Hematopoietic multipotent progenitor cell treated with erythropoietin and hydrocortisone succinate and interleukin-3 and kit ligand, for 6 days (in vitro differentiated cells): Measurements from ENCODE around the gene MYBL2.

Experiments used
- DNase-seq: peaks from one replicate; pipeline ENCODE4 v3.0.0-alpha.2; 2015

MYBL2 gene

DNA sequence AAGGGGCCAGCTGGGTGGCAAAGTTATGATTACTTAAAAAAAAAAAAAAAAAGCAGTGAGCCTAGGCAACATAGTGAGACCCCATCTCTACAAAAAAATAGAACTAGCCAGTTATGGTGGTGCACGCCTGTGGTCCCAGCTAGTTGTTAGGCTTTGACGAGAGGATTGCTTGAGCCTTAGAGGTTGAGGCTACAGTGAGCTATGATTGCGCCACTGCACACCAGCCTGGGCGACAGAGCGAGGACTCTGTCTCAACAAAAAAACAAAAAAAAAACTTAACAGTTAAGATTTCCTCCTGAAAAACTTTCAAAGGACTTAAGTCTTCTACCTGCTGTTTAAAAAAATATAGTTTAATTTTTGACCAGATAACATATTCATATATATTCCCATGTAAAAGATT lies 57.5 kb downstream of the MYBL2 start:
- peak; percentile 28 for DNase-seq

DNA sequence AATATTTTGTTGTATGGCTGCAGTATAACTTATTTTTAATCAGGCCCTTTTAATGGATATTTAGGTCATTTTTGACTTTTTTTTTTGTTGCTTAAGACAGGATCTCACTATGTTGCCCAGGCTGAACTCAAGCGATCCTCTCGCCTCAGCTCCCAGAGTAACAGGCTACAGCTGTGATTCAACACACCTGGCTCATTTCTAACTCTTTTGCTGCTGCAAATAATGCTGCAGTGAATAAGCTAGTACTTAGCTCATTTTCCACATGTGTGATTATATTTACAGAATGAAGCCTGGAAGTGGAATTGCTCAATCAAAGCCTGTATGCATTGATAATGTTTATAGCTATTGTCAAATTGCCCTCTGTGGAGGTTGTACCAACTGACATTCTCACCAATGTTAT lies 58.8 kb downstream of the MYBL2 start:
- DNase-seq, result no peak

DNA sequence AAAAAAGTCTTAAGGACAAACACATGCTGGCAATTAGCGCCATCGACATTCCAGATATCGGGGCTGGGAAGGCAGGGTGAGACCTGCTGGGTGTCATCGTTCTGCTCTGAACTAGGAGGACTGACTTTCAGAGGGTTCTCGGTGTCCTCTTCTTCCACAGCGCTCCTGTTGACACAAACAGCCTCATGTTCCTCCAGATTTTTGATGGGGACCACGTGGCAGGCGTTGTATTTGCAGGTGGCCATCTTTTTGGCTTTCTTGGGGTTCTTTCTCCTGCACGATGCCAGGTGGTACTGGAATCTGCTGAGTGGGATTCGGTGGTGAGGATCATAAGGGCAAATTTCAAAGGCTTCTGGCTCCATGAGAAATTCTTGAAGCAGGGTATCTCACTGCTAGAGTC lies 59.4 kb downstream of the MYBL2 start:
- DNase-seq, result no peak

DNA sequence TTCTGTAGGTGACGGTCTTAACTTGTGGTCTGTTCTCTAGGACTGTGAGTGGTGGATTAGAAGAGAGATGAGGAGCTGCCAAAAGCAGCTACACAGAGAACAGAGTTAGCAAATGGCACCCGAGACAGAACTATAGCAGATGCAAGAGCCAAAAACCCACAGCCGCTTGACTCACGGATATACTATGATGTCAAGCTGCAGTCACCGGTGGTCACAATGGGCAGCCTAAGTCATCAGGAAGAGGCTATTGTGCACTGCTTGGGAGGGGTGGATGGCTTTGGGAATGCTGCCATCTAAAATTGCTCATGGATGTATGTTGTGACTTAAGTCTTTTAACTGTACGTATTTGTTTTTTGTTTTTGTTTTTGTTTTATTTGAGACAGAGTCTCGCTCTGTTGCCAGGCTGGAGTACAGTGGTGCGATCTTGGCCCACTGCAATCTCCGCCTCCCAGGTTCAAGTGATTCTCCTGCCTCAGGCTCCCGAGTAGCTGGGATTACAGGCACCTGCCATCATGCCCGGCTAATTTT lies 60.0 kb downstream of the MYBL2 start, which contains the start of gene GTSF1L:
Gene GTSF1L (minus strand): TSS at position 192 of the 528 bp plus-strand sequence. CDS start 308 bp downstream, outside the sequence.
- no peak for DNase-seq

DNA sequence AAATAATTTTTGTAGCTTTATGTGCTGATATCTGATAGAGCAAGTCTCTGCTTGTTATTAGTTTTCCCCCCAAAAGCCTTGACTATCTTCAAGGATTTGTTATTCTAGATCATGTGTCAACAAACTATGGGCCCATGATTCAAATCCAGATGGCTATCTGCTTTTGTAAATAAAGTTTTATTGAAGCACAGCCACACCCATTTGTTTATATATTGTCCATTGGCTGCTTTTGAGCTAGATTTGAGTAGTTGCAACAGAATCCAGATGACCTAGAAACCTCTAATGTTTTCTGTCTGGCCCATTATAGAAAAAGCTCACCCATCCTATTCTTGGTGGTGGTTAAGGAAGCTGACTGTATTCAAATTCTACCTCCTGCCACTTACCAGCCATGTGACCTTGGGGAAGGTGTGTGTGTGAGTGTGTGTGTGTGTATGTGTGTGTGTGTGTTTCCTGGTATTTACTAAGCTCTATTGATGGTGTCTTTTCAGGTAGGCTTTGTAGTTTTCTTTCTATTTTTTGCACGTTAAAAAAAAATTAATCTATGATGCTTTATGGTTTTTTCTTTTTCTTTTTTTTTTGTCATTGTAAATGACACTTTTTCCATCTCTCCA lies 61.2 kb downstream of the MYBL2 start:
- no peak for DNase-seq

DNA sequence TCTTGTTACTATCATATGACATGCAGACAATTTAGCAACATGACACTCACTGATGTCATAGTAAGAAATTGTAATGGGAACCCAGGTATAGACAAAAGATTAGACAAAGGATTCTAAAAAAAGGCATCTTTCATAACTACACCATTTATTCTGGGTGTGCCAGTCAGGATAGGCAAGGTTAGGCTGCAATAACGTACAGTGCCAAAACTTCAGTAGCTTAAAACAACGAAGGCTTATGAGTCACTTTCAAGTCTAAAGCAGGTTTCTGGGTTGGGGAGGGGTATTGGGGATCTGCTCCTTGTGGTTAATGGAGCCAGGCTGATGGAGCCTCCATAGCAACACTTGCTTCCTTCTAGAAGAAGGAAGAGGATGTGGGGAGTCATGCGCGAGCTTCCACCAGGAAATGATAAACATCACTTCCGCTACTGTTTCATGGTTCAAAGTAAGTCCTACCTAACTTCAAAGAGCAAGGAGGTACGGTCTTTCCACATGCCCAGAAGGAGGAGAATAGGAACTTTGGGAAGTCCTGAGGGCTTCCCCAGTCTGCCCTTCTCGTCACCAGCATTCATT lies 61.9 kb downstream of the MYBL2 start:
- DNase-seq, result no peak

DNA sequence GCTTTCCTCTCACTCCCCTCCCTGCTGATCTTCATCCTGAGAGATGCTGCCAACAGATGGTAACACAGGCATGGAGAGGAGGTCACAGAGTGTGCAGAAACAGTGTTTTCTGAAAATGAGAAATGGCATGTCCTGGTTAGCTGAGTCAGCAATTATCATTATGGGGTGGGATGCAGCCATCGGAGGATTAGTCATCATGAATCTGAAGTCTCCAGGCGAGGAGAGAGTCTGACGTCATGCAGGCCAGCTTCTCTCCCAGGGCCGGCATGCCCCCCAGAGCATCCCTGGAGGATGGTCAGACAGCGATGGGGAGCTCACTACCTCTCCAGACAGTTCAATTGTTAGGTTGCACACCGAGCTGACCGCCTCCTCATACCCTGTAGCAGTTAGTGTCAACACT lies 64.6 kb downstream of the MYBL2 start:
- DNase-seq, result no peak

DNA sequence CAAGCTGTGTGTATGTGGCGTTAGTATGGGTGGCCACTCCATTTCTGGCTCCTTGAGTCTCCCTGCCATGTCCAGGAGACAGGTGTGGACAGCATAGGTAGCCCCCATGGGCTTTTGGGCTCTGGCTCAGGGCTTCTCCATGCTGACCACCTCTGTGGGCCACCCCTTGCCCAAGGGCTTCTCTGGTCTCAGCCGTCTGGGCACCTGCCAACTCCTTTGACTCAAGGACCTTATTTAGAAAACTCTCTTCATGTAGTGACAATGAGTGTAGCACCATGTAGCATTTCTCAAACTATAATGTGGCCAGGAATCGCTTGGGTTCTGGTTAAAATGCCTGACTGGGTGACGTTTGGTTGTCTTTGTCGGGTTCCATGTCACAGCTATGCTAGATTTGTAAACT lies 65.0 kb downstream of the MYBL2 start:
- DNase-seq, result no peak

DNA sequence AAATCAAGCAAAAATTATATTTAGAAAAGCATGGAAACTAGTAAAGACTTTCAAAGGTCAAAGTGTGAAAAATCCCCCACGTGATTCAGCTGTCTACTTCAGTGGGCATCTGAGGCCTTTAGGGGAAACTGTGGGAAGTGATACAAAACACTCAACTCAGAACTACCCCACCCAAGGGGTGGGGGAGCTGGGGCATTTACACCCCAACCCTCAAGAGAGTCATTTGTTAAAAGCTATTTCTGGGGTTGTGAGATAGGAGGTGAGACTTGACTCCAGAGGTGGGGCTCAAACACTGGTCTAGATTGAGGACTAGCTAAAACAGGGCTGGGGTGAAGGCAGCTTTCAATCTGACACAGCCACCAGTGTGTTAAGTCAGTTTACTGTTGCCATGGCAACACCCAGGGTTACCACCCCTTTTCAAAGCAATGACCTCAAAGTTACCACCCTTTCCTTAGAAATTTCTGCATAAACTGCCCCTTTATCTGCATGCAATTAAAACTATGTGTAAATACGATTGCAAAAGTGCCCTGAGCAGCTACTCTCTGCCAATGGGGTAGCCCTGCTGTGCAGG lies 69.8 kb downstream of the MYBL2 start:
- DNase-seq, result peak; percentile 65

DNA sequence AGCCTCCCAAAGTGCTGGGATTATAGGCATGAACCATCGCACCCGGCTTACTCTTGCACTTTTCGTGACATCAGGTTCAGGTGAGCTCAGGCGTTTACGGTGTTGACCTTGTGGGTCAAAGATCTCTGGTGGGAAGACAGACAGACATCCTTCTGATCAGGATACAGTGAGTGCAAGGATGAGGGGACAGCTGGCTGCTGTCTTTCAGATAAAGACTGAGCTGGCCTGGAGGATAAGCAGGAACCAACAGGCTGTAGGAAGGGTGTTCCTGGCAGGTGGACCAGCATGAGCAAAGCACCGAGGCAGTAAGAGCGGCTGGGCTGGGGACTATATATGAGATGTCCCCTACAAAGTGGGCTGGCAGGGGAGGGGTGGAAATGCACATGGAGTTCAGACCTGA lies 71.0 kb downstream of the MYBL2 start:
- DNase-seq, result no peak

DNA sequence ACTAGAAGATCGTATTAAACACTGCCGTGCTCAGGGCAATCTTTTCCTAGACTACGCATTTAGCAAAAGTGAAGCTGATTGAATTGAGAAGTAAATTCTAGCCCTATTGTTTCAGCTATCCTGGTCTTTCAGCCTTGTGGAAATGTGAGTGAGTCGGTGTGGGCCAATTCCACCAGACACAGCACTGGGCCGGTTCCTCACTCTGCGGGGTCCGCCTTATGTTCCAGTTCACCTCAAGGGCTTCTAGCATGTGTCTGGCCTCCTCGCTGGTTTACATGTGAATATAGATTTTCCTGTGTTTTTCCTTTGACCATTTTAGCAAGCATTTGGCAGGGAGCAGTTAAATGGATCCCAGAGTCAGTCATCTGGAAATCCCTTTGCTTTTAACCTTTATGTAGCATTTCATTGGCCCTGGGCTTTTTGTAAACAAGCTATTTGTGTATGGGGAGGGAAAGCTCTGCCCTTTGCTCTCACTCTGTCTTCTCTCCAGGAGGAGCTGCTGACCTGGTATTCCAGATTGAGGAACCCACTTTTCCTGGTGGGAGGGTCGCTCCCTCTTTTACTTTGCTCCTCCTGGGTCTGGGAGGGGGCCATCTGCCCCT lies 72.3 kb downstream of the MYBL2 start:
- no peak for DNase-seq

DNA sequence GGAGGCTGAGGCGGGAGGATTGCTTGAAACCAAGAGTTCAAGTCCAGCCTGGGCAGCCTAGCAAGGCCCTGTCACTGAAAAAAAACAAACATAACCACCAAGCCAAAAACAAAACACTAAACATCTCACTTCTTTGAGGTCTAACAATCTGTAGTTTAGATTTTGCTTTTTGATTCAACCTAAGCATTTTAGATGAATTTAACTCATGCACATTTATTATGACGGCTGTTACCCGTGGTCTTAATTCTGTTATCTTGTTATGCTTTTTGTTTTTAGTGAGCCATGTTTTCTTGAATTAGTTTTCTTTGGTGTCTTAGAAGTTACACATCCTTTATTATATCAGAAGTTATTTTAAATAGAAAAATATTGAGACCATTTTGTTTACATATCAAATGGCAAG lies 73.7 kb downstream of the MYBL2 start:
- no peak for DNase-seq

DNA sequence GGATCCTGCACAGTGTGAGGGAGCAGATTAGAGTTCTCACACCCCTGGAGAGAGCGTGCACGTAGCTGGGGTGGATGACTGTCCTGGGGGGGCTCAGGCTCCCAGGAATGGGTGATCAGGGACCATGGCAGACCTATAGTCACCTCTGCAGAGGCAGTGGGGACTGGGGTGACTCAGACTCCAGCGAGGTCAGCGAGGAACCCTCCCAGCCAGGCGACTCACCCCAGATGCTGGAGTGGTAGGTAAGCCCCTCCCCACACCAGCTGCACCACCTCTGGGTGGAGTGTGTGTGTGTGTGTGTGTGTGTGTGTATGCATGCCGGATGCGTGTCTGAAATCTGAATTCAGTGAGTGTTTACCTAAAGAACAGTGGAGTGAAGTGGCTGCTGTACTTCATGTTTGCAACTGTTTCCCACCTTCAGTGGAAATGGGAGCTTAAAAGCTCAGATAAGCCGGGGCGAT lies 77.3 kb downstream of the MYBL2 start:
- DNase-seq, result no peak

DNA sequence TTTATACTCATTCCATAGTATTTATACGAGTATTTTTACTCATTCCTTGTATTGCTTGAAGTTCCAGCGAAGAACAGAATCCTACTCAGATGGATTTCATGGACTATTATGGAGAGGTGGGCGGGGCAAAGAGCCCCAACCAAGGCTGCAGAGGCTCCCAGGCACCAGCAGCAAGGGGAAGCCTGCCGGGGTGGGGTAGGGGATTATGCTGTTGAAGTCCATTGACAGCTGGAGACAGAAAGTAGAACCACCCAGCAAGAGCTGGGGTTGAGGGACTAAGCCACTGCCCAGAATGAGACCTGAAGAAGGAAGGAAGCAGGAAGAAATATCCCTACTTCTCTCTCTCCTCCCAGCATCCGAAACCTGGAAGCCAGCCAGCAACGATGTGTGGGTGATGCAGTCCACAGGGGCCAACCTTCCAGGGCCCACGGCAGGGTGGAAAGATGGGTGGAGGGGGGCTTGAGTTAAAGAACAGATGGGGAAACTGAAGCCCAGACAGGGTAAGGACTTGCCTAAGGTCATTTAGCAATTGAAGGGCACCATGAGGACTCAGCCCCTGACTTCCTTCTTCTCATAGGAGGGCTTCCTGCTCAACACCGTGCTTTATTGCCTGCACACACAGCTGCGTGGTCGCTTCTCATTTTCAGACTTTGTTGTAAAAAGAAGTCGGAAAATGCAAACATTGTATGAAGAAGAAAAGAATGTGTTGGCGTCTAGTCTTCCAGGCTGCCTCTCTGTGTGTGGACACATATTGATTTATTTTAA lies 78.2 kb downstream of the MYBL2 start:
- DNase-seq, result peak; percentile 50

DNA sequence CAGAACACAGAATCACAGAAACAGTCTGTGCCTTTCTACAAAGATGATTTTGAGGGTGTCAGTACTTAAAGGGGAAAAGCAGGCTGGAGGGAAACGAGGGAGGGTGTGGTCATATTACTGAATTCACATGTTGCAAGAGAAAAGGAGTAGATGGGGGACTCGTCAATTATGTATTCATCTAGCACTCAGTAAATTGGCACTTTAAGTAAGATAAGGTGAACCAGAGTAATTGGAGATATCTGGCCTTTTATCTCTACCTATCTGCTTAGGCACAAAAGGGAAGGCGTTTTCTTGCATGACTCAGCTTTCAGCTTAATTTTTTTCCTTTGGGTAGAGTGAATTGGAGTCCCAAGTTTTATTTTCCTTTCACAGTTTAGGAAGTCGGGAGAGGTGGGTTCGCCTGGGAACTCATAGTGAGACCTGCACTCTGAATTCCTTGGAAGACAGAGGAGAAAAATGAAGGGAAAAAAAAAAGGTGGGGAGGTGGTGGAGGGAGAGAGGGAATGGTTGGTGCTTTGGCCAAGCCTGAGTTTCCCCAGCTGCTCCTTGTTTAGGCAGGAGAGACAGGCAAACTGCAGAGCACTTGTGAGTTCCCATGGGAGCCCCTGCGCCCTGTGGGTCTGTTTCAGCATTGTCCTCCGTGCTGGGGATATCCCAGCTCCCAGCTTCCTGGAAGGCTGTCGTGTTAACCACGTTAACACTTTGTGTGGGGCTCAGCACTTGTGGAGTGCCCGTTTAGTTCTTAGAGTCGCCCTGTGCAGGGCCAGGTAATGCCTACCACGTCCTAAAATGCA lies 79.6 kb downstream of the MYBL2 start:
- peak; percentile 65 for DNase-seq

DNA sequence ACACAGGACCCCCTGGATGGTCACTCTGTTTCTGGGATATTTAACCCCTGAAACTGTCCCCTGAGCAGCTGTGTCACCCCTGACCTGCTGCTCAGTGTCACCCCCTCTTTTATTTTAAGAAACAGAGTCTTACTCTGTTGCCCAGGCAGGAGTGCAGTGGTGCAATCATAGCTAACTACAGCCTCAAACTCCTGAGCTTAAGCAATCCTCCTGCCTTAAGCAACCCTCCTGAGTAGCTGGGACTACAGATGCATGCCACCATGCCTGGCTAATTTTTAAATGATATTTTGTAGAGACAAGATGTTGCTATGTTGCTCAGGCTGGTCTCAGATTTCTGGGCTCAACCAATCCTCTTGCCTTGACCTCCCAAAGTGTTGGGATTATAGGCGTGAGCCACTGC lies 81.4 kb downstream of the MYBL2 start:
- DNase-seq, result peak; percentile 52

DNA sequence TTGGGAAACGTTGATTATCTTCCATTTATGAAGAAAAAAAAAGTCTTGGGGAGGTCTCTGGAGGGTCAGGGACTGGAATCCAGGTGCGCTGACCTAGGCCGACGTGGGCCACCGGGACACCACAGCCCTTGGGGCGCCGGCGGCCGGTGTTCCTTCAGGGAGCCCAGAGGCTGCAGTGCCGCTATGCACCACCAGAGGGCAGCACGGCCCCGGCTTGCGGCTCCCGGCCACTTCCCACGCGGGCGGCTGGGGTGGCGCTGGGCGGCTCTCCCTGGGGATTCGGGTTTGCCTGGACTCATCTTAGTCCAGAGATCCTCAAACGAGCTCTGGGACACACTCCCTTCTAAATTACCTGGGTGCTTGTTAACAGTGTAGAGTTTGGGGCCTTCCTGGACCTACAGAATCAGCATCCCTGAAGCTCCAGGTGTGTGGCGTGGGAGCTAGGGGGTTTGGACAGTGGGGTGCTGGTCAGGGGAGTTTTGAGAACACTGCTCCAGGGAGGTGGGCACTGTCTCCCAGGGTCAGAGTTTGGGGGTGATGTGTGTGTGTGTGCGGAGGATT lies 82.9 kb downstream of the MYBL2 start:
- DNase-seq, result peak; percentile 72

DNA sequence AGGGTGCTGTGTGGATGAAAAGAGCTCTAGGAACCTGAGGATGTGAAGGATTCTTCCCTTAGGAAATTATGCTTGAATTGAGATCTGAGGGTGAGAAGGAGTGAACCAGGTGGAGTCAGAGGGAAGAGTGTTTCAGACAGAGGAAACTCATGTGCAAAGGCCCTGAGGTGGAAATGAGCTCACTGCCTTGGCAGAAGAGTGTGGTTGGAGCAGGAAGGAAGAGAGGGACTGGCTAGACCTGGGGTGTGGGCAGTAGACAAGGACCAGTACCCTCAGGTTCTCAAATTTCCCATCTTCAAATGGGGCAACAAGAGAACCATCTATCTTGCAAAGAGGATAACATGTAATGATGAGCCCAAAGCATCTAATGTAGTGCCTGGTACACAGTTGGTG lies 83.9 kb downstream of the MYBL2 start:
- DNase-seq, result no peak

DNA sequence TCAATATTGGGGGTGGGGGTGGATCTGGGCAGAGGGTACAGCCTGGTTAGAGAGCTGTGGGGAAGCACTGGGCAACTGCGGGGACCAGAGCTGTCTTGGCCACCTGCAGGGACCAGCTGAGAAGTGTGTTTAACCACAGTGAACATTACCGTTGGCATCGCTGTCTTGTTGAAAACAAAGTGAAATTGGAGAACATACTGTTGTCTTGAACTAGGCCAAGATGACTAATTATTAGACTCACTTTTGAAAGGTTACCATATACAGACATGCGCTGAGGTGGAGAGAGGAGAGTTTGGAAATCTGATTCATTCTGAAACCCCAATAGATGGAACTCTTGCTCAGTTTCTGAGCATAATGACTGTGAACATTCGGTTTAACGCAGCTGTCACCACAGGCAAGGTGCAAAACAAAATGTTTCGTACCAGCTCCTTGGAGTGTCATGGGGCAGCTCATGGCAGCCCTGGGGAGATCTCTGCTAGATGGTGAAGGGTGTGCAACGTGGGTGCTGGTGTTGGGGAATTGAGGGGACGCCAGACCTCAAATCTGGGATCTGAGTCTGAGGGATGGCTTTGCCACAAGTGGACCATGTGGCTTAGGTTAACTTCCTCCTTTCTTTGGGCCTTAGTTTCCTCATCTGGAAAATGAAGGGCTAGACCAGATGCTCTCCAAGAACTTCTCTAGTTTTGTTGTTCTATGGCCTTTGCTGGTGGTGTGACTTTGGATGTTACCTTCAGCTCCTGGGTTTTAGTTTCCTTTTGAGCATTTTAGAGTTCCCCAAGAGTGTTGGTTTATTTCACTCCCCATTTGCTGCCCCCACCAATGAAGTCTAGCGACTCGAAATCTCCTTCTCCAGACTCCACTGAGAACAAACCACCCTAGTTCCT lies 84.5 kb downstream of the MYBL2 start:
- peak; percentile 32 for DNase-seq

DNA sequence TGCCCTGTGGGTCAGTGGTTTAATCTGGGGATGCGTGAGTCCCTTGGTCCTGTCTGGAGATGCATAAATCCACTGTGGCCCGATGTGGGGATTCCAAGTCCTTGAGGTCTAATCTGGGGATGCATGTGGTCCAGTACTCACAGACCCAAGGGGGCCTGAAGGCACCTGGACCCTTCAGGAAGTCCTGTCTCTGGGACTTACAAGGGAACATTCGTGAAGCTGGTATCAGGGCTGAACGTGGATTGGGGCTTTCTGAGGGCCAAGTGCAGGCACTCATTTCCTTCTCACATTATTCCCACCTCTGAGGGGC lies 85.1 kb downstream of the MYBL2 start:
- DNase-seq, result no peak
